Measurements from ENCODE around the gene CLPX.

GRCh38 chr15:65180167-65180566 is 5.0 kb downstream of the CLPX start:
- TF ChIP-seq POLR2A (IDR thresholded peaks at IDR 0.05): no peak
- TF ChIP-seq, protein P1, sequence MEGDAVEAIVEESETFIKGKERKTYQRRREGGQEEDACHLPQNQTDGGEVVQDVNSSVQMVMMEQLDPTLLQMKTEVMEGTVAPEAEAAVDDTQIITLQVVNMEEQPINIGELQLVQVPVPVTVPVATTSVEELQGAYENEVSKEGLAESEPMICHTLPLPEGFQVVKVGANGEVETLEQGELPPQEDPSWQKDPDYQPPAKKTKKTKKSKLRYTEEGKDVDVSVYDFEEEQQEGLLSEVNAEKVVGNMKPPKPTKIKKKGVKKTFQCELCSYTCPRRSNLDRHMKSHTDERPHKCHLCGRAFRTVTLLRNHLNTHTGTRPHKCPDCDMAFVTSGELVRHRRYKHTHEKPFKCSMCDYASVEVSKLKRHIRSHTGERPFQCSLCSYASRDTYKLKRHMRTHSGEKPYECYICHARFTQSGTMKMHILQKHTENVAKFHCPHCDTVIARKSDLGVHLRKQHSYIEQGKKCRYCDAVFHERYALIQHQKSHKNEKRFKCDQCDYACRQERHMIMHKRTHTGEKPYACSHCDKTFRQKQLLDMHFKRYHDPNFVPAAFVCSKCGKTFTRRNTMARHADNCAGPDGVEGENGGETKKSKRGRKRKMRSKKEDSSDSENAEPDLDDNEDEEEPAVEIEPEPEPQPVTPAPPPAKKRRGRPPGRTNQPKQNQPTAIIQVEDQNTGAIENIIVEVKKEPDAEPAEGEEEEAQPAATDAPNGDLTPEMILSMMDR (IDR thresholded peaks at IDR 0.05): no peak
